Measurements from ENCODE around the gene GPA33.

GPA33 gene

DNA sequence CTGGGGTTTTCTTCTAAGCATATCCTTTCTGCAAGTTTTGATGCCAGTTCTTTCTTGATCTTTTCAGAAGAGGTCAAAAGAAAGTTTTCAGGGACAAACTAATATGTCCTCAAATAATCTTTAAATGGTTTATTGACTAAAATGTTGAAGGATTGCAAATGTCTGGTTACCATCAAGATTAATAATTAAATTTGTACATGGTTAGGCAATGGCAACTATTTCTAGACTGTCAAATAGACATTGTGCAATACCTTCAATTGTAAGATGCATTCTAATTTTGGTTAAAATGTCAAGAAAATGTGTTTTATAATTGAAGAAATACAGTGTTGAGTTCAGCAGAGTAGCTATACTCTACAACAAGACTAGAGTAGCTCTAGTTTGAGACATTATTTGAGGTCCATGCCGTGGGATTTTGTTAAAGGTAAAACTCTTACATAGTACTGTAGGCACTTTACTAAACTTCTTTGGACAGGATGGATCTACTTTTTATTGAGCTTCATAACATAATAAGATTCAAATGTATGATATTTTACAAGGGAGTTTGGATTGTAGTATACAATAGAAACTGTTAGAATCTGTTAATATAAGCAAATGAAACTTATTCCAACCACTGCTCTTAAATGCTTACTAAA lies 78.5 kb downstream of the GPA33 start:
- TF ChIP-seq, protein P1, sequence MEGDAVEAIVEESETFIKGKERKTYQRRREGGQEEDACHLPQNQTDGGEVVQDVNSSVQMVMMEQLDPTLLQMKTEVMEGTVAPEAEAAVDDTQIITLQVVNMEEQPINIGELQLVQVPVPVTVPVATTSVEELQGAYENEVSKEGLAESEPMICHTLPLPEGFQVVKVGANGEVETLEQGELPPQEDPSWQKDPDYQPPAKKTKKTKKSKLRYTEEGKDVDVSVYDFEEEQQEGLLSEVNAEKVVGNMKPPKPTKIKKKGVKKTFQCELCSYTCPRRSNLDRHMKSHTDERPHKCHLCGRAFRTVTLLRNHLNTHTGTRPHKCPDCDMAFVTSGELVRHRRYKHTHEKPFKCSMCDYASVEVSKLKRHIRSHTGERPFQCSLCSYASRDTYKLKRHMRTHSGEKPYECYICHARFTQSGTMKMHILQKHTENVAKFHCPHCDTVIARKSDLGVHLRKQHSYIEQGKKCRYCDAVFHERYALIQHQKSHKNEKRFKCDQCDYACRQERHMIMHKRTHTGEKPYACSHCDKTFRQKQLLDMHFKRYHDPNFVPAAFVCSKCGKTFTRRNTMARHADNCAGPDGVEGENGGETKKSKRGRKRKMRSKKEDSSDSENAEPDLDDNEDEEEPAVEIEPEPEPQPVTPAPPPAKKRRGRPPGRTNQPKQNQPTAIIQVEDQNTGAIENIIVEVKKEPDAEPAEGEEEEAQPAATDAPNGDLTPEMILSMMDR (IDR thresholded peaks at IDR 0.05; ENCODE audit: extremely low read depth, missing control alignments) = no peak
- DNase-seq (ENCODE audit: low spot score) = no peak

DNA sequence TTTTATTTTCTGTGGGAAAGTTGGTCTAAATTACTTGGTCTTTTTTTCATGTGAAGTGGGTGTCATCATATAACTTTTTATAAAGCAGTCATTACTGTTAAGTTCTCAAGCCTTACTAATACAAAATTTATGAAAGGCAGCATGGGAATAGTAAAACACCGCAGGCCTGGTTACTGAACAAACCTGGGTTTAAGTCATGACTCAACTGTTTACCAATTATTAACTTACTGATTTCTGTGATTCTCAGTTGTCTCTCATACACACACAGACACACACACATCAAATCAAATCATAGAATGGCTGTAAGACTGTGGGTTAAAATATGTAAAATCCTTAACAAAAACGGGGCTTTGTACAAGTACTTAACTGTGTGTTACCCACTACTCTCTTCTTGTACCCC lies 86.5 kb downstream of the GPA33 start:
- no peak for DNase-seq (ENCODE audit: low spot score)
- TF ChIP-seq, protein P1 (IDR thresholded peaks at IDR 0.05; ENCODE audit: extremely low read depth, missing control alignments) = no peak
